ENCODE results near the gene FAM131B.

Gene FAM131B

DNA sequence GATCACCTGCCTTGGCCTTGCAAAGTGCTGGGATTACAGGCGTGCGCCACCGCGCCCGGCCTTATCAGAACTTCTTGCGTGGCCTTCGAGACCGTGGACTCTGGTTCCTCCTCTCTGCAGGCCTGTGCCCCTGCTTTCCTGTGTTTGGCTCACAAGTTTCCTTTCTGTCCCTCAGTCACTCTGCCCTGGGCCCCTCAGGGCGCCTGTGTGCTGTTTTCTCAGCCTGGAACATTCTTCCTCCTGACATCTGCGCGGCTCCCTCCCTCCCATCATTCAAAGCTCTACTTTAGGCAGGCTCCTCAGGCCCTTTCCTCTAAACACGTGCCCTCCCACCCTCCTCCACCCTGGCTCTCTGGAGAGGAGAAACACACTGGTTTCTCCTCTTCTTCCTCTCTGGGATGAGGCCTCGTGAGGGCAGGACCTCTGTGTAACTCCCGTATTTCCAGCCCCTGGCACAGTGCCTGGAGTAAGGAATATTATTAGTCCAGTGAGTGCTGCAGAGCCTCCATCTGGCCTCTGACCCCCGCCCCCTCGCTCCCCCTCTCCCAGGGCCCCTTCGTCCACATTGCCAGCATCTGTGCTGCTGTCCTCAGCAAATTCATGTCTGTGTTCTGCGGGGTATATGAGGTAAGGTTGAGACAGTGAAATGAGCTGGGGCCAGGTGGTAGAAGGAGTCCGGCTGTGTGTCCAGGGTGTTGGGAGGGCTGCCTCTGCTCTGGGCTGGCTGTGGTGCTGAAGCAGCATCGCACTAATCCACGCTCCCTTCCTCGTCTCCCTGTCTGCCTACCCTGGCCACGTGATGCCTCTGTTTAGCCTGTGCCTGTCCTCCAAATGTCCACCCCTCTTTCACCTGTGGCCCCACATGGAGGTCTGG, 39.5 kb downstream of the FAM131B start:
- no peak for DNase-seq (ENCODE audit: low spot score)

DNA sequence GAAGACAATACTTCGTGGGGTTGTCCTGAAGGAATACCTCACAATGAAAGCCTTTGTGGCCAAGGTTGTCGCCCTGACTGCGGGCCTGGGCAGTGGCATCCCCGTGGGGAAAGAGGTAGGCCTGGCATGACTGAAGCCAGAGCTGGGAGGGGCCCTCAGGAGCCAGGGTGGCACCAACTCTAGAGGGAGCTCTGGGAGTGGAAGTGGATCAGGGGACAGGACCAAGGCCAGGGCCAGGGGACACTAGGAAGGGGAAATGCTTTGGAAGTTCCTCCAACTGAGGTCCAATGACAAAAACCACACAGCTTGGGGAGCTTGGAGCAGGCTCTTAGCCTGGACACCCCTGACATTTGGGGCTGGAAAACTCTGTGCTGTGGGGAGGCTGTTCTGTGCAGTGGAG, 40.8 kb downstream of the FAM131B start:
- no peak for DNase-seq (ENCODE audit: low spot score)

DNA sequence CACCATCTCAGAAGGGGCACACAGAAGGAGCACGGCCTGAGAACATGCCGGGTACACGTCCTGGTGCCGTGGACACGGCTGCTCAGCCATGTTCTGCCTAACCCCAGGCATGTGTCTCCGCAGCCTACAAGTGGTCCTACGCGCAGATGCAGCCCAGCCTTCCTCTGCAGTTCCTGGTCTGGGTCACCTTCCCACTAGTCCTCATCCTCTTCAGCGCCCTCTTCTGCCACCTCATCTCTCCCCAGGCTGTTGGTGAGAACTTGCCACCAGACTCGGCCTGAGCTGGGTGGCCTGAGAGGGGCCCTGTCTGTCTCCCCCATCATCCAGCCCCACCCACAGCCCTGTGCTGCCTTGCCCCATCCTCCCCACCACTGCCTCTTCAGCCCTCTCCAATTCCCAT, 41.3 kb downstream of the FAM131B start:
- no peak for DNase-seq (ENCODE audit: low spot score)

DNA sequence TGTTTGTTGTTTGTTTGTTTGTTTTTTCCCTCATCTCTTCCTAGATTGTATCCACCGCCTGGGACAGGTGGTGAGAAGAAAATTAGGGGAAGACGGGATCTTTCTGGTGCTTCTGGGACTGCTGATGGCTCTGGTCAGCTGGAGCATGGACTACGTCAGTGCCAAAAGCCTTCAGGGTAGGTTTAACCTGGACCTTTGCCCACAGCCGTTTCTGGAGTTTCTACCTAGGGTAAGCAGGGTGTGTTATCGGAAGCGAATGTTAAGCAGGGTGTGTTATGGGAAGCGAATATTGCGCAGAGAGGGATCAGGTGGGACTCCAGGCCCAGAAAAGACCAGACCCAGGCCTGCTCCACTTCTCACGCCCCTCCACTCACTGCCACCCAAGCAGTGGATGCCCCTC, 41.9 kb downstream of the FAM131B start:
- DNase-seq (ENCODE audit: low spot score), result no peak

DNA sequence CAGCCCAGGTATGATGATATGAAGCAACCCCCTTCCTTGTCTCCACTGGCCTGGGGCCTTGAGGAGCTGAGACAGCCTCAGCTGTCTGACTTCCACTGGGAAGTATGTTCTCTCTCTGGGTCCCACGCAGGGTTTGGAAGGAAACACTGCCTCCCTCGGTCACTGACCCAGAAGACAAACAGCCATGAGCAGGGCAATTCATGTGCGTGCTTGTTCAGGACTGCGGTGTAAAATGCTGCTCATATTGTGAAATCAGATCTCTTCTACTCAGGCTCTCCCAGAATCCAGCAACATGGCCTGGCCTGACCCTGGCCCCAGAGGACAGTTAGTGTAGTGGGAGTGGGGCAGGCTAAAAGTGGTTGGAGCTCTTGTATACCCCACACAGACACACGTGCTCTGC, 43.9 kb downstream of the FAM131B start:
- DNase-seq (ENCODE audit: low spot score), result no peak

DNA sequence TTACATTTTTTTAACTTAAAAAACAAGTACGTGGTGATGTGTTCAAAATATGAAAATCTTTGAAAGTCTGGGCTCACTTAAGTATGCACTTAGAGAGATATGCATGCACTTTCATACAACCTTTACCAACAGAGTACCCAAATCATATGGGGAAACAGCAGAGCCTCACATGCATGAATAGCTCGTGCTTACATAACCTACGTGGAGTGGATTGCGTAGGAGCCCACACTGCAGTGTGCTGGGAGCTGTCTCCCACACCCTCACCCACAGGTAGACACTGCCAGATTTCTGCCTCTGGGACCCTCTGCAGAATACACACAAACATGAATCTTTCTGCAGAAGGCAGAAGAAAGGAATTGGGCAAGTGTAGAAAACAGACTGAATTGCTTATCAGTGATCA, 46.0 kb downstream of the FAM131B start:
- no peak for DNase-seq (ENCODE audit: low spot score)

DNA sequence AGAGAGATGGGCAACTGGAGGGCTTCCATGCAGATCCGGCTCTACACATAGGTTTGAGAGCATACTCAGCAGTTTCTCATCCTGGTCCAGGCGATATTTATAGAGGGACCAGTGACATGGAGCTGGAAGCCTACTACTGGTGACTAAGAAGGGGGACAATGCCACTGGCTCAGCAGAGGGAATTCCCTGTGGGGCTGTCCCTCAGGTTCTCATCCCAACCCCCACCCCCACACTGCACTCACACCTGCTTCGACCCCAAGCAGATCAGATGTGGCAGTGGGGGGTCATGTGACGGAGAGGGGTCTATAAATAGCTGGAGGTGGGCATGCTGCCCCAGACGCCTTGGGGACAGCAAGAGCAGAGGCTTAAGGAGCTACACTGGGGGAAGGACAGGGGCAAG, 46.7 kb downstream of the FAM131B start, which contains the start of gene CLCN1:
TSS of gene CLCN1 (plus strand) at position 336 of the 400 bp plus-strand sequence. CDS start 102 bp downstream, outside the sequence.
- no peak for DNase-seq (ENCODE audit: low spot score)

DNA sequence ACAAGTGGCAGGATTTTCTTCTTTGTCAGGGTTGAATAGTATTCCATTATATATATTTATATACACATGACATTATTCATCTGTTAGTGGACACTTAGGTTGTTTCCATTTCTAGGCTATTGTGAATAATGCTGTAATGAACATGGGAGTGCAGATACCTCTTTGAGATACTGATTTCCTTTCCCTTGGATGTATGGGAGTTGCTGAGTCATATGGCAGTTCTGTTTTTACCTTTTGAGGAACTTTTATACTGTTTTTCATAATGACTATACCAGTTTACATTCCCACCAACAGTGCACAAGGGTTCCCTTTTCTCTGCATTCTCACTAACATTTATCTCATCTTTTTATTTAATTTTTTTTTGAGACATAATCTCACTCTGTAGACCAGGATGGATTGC, 48.4 kb downstream of the FAM131B start:
- DNase-seq (ENCODE audit: low spot score), result no peak

DNA sequence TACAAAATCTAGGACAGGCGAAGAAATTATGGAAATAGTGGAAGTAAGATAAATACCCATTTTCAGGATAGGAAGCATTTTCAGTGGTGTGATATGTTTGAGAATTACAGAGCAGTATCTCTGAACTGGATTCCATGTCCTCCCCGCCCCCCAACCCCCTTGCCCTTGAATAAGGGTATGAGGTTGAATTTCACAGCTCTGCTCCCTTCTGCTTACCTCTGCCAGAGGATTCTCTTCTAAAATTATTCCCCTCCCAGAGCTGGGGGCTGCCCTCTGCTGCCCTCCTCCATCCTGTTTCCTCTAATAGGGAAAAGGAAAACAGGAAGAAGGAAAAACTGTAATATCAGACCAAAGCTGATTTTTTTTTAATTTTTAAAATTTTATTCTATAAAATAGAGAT, 53.9 kb downstream of the FAM131B start:
- no peak for DNase-seq (ENCODE audit: low spot score)

DNA sequence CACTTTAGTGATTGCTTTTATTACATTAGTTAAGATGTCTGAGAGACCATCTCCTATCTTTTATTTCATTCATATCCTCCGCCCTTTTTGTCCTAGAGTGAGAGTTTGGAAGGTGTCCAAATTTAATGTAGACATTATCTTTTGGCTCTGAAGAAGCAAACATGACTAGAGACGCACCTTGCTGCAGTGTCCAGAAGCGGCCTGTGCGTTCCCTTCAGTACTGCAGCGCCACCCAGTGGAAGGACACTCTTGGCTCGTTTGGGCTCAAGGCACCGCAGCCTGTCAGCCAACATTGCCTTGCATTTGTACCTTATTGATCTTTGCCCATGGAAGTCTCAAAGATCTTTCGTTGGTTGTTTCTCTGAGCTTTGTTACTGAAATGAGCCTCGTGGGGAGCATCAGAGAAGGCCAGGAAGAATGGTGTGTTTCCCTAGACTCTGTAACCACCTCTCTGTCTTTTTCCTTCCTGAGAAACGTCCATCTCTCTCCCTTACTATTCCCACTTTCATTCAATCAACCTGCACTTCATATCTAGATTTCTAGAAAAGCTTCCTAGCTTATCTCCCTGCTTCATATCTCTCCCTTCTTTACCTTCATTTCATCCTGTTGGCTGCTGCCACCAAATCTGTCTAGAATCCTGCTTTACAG, 57.0 kb downstream of the FAM131B start:
- no peak for DNase-seq (ENCODE audit: low spot score)

DNA sequence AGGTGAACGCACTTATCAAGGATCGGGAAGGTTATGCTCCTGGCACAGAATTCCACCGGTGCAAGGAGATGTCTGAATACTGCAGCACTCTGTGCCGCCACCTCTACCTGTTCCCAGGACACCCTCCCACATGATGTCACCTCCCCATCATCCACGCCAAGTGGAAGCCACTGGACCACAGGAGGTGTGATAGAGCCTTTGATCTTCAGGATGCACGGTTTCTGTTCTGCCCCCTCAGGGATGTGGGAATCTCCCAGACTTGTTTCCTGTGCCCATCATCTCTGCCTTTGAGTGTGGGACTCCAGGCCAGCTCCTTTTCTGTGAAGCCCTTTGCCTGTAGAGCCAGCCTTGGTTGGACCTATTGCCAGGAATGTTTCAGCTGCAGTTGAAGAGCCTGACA, 57.6 kb downstream of the FAM131B start:
- no peak for DNase-seq (ENCODE audit: low spot score)

DNA sequence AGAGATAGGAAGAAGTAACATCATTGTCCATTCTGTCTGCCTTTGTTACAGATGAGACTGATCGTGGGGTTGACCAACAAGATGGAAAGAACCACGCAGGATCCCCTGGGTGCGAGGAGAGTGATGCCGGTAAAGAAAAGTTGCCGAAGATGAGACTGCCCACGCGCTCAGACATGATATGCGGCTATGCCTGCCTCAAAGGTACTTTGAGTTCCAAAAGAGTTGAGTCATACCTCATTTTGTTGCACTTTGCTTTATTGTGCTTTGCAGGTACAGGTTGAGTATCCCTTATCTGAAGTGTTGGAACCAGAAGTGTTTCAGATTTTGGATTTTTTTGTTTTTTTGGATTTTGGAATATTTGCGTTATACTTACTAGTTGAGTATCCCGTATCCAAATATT, 58.8 kb downstream of the FAM131B start:
- DNase-seq (ENCODE audit: low spot score), result no peak

All from left forelimb (tissue), 1 donor.